HG03025 (cell line): ENCODE results near the gene SERTAD1.
"Not testable (repeated sequence)": the region's sequence is repeated elsewhere in the genome, so short reads cannot be mapped to it uniquely, and the experiment has no call there.

Source experiments
- ATAC-seq: cut with Tn5 transposase; IDR thresholded peaks from one replicate; pipeline ENCODE4 v1.9.1; 2021; ENCODE audit warnings: mild to moderate bottlenecking, moderate library complexity; ENCODE audit not compliant: unreplicated experiment, low FRiP score

The SERTAD1 gene

GRCh38 chr19:40453151-40453735 lies 27.5 kb upstream of the SERTAD1 start:
- no peak for ATAC-seq

GRCh38 chr19:40452016-40452415 lies 26.2 kb upstream of the SERTAD1 start:
- ATAC-seq = no peak

- ATAC-seq = no peak
These were observed 24.9 kb upstream of the SERTAD1 start for GRCh38 chr19:40450664-40451063.

GRCh38 chr19:40449506-40449905 lies 23.7 kb upstream of the SERTAD1 start:
- no peak for ATAC-seq

- ATAC-seq = no peak
These were observed 20.5 kb upstream of the SERTAD1 start for GRCh38 chr19:40446263-40446784.

GRCh38 chr19:40445780-40446262 lies 20.0 kb upstream of the SERTAD1 start:
- no peak for ATAC-seq

GRCh38 chr19:40444825-40445312 lies 19.1 kb upstream of the SERTAD1 start:
- no peak for ATAC-seq

GRCh38 chr19:40444000-40444824 lies 18.4 kb upstream of the SERTAD1 start, which contains the start of gene SERTAD3:
TSS of gene SERTAD3 (minus strand) at chr19:40444335. CDS start at chr19:40442080, 2,255 bp downstream.
- peak; percentile 57 for ATAC-seq

- ATAC-seq = peak; percentile 58
These were observed 17.6 kb upstream of the SERTAD1 start for GRCh38 chr19:40443131-40443999.

- ATAC-seq = no peak
These were observed 16.7 kb upstream of the SERTAD1 start for GRCh38 chr19:40442328-40443130.

GRCh38 chr19:40441719-40442253 lies 16.0 kb upstream of the SERTAD1 start:
- ATAC-seq = no peak

- ATAC-seq = no peak
These were observed 12.5 kb upstream of the SERTAD1 start for GRCh38 chr19:40438284-40438683.

- ATAC-seq = no peak
These were observed 7.8 kb upstream of the SERTAD1 start for GRCh38 chr19:40433391-40434216.

- ATAC-seq = not testable (repeated sequence)
These were observed 7.0 kb upstream of the SERTAD1 start for GRCh38 chr19:40432760-40433159.

- ATAC-seq = no peak
These were observed 5.9 kb upstream of the SERTAD1 start for GRCh38 chr19:40431698-40432097.

- not testable (repeated sequence) for ATAC-seq
These were observed 4.5 kb upstream of the SERTAD1 start for GRCh38 chr19:40430242-40430641.

- not testable (repeated sequence) for ATAC-seq
These were observed 2.4 kb upstream of the SERTAD1 start for GRCh38 chr19:40428197-40428596.

GRCh38 chr19:40424637-40425449 lies 949 bp downstream of the SERTAD1 start:
- no peak for ATAC-seq
